HL-60 (cell line): ENCODE measurements around the gene MOK.

Experiments used
- DNase-seq, 2 experiments: peaks; one replicate each; pipeline ENCODE4 v3.0.0-alpha.2; 2010 to 2020; ENCODE audit warnings: low read depth in 1 of 2, low spot score in 1 of 2
- H3K27ac ChIP-seq: fragments of 250-450 bp; sonication (Bioruptor Pico); replicated peaks from 2 replicates; pipeline ENCODE4 v1.5.1; 2020; ENCODE audit warnings: mild to moderate bottlenecking, moderate library complexity
- H3K27me3 ChIP-seq: fragments of 250-450 bp; sonication (Bioruptor Pico); 2 replicates; pipeline ENCODE4 v1.5.1; 2021; ENCODE audit warnings: mild to moderate bottlenecking, moderate library complexity; ENCODE audit not compliant: insufficient read depth, poor library complexity, severe bottlenecking
- H3K4me3 ChIP-seq: replicated peaks from 2 replicates; pipeline ENCODE4 v1.5.1; 2011; ENCODE audit warnings: mild to moderate bottlenecking, control low read depth, low read length; ENCODE audit not compliant: insufficient read depth
- CTCF ChIP-seq: IDR thresholded peaks from one replicate; pipeline ENCODE4 v1.5.1; 2011; ENCODE audit warnings: low read length, control low read depth, inconsistent platforms; ENCODE audit not compliant: insufficient read depth
- GABPA ChIP-seq: IDR thresholded peaks from 2 replicates; pipeline ENCODE4 v1.6.1; 2012; ENCODE audit warnings: low read depth
- POLR2AphosphoS5 ChIP-seq: IDR thresholded peaks from 2 replicates; pipeline ENCODE4 v1.6.1; 2012; ENCODE audit warnings: low read depth
- REST ChIP-seq: IDR thresholded peaks from 2 replicates; pipeline ENCODE4 v1.6.1; 2012; ENCODE audit warnings: low read depth; ENCODE audit not compliant: insufficient replicate concordance
- SPI1 ChIP-seq: IDR thresholded peaks from 2 replicates; pipeline ENCODE4 v1.6.1; 2012; ENCODE audit warnings: low read depth, mild to moderate bottlenecking, borderline replicate concordance

Gene MOK

GRCh38 chr14:102202944-102203343, 102.0 kb downstream of the MOK start:
- no peak overlapping the region; the same call in 1 of the 2 replicates for H3K27ac ChIP-seq
- no peak overlapping the region for H3K4me3 ChIP-seq
- no peaks in the 10 kb centered on the region for H3K27me3 ChIP-seq

GRCh38 chr14:102201776-102202175, 103.2 kb downstream of the MOK start:
- Histone ChIP-seq H3K4me3 (no peak overlapping the region), H3K27ac (no peak overlapping the region), H3K27me3 (no peaks in the 10 kb centered on the region)
- DNase-seq = no peak
- no peak for TF ChIP-seq POLR2AphosphoS5
- no peak for TF ChIP-seq SPI1
- TF ChIP-seq GABPA = no peak
- TF ChIP-seq REST = no peak
- no peak for TF ChIP-seq CTCF

More at GRCh38 chr14:102202944-102203343, 102.0 kb downstream of the MOK start:
- peak in 1 of 2 experiments; percentile 51 for DNase-seq
- TF ChIP-seq GABPA (no peak), POLR2AphosphoS5 (no peak), CTCF (no peak), SPI1 (peak; percentile 58; the same call in 1 of the 2 replicates)

- H3K27ac ChIP-seq = no peak overlapping the region
- TF ChIP-seq POLR2AphosphoS5 (no peak), REST (no peak), GABPA (no peak), CTCF (no peak), SPI1 (no peak)
These were observed 103.6 kb downstream of the MOK start for GRCh38 chr14:102201353-102201738.

More at GRCh38 chr14:102201353-102201738, 103.6 kb downstream of the MOK start:
- no peak overlapping the region for H3K4me3 ChIP-seq
- no peaks in the 10 kb centered on the region for H3K27me3 ChIP-seq
- no peak for DNase-seq
